ENCODE measurements around the gene FCMR.

FCMR gene

GRCh38 chr1:206923009-206923960 lies 1.5 kb upstream of the FCMR start:
- DNase-seq (ENCODE audit: low read depth): peak; percentile 61

GRCh38 chr1:206922524-206922923 lies 783 bp upstream of the FCMR start:
- DNase-seq (ENCODE audit: low read depth): no peak

DNA sequence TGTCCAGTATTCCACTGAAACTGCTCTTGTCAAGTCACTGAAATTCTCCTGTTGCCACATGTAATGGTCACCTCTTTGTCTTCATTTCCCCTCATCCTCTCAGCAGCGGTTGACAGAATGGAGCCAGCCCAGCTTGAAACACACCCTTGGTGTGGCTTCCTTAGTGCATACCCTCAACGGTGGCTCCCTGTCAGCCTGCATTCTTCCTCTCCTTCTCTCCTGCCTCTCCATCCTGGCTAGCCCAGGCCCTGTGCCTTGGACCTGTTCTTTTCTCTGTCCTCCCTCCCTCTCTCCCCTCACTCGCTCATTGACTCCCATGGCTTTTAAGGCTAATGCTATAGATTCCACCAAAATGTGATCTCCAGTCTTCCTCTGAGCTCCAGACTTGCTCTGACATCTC lies 3.7 kb downstream of the FCMR start:
- no peak for DNase-seq (ENCODE audit: low read depth)

DNA sequence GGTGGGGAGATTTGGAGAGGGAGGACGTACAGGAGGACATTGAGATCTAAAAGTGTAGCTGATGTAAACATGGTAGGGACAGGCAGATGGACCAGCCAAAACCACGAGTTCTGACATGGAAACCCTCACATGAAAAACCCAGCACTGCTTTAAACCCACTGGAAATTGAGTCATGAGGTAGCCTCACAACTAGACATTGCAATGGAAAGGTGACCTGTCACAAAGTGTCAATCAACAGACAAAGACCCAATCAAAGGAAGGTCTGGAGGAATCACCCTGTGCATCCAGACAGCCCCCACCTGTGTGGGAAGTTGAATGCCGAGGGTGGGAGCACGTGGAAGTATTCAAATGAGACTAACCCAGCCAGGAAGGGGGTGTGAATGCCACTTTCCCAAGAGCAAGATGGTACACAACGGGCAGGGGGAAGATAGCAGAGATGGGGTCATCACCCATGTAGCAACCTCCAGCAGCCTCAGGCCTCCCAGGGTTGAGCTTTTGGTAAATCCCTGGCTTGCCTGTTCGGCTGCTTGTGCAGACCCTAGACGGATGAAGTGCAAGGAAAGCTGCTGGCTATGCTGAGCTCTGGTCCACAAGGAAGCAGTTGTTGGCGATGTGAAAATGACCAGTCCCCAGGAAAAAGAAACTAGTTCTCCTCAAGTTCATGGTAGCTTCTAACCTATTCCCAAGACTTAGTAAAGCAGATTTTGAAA lies 5.6 kb downstream of the FCMR start:
- no peak for DNase-seq (ENCODE audit: low read depth)

- no peak for DNase-seq (ENCODE audit: low read depth)
These were observed 6.6 kb downstream of the FCMR start for GRCh38 chr1:206915030-206915735.

- DNase-seq (ENCODE audit: low read depth): no peak
These were observed 7.8 kb downstream of the FCMR start for GRCh38 chr1:206913766-206914537.

- DNase-seq (ENCODE audit: low read depth): no peak
These were observed 9.2 kb downstream of the FCMR start for GRCh38 chr1:206912445-206913095.

DNA sequence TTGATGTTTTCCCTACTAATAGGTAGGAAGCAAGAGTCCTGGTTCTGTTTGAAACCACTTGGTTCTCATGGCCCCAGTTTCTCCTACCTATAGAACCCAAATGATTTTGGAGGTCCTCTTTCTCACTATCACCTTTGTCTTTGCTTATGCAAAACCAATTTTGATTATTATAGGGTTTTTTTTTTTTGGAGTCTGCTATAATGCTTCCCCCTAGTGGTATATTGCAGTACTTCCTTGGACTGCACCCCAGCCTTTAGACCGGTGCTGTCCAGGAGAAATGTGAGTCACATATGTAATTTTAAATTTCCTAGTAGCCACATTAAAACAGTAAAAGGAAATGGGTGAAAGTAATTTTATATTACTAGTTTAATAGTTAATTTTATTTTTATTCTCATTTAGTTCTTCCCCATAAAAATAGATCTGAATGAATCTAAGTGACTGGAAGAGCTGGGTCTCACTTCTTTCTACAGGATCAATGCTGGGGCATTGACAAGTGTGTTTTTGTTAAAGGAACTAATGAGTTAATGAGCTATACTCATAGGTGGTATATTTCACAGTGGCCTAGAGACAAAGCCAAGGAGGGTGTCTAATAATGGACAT lies 10.6 kb downstream of the FCMR start:
- no peak for DNase-seq (ENCODE audit: low read depth)

GRCh38 chr1:206909883-206910318 lies 11.8 kb downstream of the FCMR start:
- no peak for DNase-seq (ENCODE audit: low read depth)

- no peak for DNase-seq (ENCODE audit: low read depth)
These were observed 12.4 kb downstream of the FCMR start for GRCh38 chr1:206909161-206909882.

- no peak for DNase-seq (ENCODE audit: low read depth)
These were observed 13.7 kb downstream of the FCMR start for GRCh38 chr1:206908038-206908437.

DNA sequence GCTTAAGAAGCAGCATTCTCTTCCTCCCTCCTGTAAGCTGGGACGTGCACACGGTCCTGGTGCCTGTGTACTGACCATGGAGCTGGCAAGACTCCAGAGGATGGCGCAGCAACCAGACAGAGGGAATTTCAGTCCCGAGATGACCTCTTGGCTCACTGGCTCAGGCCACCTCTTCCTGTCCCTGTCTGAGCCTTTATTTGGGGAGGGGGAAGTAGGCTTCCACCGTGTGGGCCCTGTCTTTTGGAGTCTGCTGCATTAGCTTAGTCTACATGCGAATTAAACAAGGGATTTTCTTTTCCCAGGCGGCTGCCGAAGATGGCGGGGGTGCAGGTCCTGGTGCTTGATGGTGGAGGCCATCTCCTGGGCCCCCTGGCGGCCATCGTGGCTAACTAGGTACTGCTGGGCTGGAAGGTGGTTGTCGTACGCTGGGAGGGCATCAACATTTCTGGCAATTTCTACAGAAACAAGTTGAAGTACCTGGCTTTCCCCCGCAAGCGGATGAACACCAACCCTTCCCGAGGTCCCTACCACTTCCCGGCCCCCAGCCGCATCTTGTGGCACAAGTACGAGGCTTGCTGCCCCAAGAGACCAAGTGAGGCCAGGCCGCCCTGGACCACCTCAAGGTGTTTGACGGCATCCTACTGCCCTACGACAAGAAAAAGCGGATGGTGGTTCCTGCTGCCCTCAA lies 14.3 kb downstream of the FCMR start:
- no peak for DNase-seq (ENCODE audit: low read depth)

GRCh38 chr1:206905295-206906164 lies 16.2 kb downstream of the FCMR start:
- DNase-seq (ENCODE audit: low read depth): no peak

- DNase-seq (ENCODE audit: low read depth): no peak
These were observed 17.2 kb downstream of the FCMR start for GRCh38 chr1:206904423-206905142.

DNA sequence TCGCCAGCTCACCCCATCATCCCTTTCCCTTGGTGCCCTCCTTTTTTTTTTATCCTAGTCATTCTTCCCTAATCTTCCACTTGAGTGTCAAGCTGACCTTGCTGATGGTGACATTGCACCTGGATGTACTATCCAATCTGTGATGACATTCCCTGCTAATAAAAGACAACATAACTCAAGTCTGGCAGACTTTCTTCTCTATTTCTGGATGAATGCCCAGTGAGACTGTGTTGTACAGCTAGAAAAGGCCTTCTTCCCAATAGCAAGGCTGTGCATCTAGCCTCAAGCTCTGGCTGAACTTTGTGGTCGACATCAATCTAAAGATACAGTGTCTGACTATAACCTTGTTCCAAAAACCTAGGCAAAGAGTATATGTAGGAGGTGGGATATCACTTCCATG lies 18.1 kb downstream of the FCMR start:
- no peak for DNase-seq (ENCODE audit: low read depth)

DNA sequence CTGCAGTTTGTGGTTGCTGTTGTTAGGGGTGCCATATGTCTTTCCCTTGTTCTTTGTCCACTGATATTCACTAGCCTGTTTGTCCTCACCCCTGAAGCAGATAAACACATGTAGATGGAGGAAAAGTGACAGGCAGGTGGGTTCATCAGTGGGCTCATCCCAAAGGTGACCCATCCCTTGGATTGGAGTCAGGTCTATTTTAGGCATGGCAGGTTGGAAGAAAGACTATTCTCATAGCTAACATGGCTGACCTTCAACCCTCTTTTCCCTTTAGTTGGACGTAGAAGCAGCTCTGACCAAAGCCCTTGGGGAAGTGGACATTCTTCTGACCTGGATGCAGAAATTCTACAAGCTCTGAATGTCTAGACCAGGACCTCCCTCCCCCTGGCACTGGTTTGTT lies 19.0 kb downstream of the FCMR start:
- no peak for DNase-seq (ENCODE audit: low read depth)

DNA sequence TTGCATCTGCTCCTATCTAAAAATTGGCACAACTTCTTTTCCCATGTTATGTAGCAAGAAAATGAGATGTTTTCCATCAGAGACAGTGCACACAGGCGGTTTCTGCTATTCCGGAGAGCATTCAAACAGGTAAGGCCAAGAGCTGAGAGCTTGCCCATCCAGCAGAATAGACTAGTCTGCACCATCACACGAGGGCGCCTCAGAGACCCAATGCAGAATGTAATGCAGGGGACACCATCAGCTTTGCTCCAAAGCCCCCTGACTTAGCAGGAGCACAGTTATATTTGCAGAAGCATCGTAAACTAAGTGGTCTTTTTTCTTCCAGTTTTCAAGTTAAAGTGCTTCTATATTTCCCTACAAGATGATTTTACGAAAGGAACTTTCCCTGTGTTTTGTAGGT lies 19.8 kb downstream of the FCMR start:
- DNase-seq (ENCODE audit: low read depth): no peak

GRCh38 chr1:206900149-206900548 lies 21.6 kb downstream of the FCMR start:
- DNase-seq (ENCODE audit: low read depth): no peak
